ENCODE measurements around the gene AGER. TPM values are rescaled to one million over a fixed set of nuclear protein-coding genes. Genes with fewer than 3 reads are reported as not detected.
"Not testable (repeated sequence)": the region's sequence is repeated elsewhere in the genome, so short reads cannot be mapped to it uniquely, and the experiment has no call there.

Gene AGER
- polyA plus RNA-seq, 1 experiment, result 2.4 TPM

DNA sequence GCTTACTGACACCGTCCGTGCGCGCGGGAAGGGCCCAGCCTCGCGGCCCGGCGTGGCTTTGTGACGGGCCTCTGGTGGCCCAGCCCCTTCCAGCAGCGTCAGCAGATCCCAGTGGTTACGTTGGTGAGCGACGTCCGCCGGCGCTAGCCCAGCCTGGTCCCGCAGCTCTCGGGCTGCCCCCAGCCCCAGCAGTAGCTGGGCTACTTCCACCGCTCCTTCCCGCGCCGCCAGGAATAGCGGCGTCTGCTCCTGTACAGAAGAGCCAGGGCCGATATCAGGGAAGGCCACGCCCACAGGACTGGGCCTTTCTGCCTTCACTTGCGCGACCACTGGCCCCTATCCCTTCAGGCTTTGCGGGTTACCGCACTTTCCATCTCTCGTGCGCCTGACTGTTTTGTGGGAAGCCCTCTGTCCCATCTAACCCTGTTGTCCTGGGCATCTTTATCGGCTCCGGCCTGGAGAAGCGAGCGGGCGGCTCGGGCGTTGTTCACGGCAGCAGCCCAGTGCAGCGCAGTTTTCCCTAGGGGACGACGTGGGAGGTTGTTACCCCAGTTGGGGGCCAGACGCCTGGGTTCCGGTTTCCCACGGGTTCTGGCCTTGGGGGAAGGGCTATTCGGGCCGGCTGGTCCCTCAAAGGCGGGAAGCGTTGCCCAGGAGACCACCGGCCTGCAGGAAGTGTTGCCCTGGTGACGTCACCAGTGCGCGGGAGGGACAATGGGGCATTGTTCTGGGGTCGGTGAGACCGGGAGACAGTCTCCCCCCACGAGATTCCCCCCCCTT lies 12.0 kb upstream of the AGER start:
- TF ChIP-seq, protein P1, sequence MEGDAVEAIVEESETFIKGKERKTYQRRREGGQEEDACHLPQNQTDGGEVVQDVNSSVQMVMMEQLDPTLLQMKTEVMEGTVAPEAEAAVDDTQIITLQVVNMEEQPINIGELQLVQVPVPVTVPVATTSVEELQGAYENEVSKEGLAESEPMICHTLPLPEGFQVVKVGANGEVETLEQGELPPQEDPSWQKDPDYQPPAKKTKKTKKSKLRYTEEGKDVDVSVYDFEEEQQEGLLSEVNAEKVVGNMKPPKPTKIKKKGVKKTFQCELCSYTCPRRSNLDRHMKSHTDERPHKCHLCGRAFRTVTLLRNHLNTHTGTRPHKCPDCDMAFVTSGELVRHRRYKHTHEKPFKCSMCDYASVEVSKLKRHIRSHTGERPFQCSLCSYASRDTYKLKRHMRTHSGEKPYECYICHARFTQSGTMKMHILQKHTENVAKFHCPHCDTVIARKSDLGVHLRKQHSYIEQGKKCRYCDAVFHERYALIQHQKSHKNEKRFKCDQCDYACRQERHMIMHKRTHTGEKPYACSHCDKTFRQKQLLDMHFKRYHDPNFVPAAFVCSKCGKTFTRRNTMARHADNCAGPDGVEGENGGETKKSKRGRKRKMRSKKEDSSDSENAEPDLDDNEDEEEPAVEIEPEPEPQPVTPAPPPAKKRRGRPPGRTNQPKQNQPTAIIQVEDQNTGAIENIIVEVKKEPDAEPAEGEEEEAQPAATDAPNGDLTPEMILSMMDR (IDR thresholded peaks at IDR 0.05; ENCODE audit: low read depth, low read length), result no peak
- POLR2A ChIA-PET, result interaction anchor here (0.6 to 2.0 kb wide), 8 partner anchors 19 to 1122 kb away, joined by 3 to 30 read pairs (median 8); partner anchors contain the start of genes ATF6B, FKBPL and ZBTB22
- peak; percentile 55 for DNase-seq (ENCODE audit: low read depth, low spot score)
- no peaks in the 10 kb centered on the region; the same call in 1 of the 2 replicates for H3K9me3 ChIP-seq (ENCODE audit: control insufficient read depth, insufficient read depth, low read length)
- peaks cover 2% of the 10 kb centered on the region for H3K27me3 ChIP-seq (ENCODE audit: control insufficient read depth, insufficient read depth, low read length)
- CTCF ChIA-PET, result interaction anchor here (0.6 to 2.1 kb wide), 29 partner anchors 10 to 1933 kb away, joined by 3 to 18 read pairs (median 4); partner anchors contain the start of genes AGPAT1, ATF6B, ATP6V1G2 and EGFL8
- H3K4me3 ChIP-seq (ENCODE audit: low read depth, low read length), result peak overlapping the region; percentile 83
- peak overlapping the region; percentile 100 for H3K27ac ChIP-seq (ENCODE audit: low read depth, low read length)

DNA sequence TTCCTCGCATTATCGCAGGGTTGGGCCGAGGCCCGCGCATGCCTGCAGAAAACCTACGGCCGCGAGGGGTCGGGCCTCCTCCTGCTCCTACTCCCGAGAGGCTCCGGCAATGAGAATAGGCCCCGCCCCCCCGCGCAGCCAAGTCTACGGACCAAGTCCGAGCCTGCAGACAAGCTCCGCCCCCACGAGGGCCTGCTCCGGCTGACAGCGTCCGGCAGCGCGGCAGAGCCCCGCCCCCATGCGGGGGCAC lies 11.5 kb upstream of the AGER start:
- CTCF ChIA-PET, result interaction anchor here (0.6 to 2.1 kb wide), 32 partner anchors 8 to 1933 kb away, joined by 3 to 18 read pairs (median 4); partner anchors contain the start of genes AGPAT1, ATF6B, ATP6V1G2 and EGFL8
- POLR2A ChIA-PET, result interaction anchor here (0.7 to 2.0 kb wide), 7 partner anchors 19 to 1122 kb away, joined by 3 to 30 read pairs (median 11); partner anchors contain the start of genes ATF6B, FKBPL and ZBTB22
- peak; percentile 100 for DNase-seq (ENCODE audit: low read depth, low spot score)
- TF ChIP-seq, protein P1 (IDR thresholded peaks at IDR 0.05; ENCODE audit: low read depth, low read length), result peak; percentile 56
- H3K9me3 ChIP-seq (ENCODE audit: control insufficient read depth, insufficient read depth, low read length), result no peaks in the 10 kb centered on the region; the same call in 1 of the 2 replicates
- no peak overlapping the region for H3K27ac ChIP-seq (ENCODE audit: low read depth, low read length)
- no peaks in the 10 kb centered on the region for H3K27me3 ChIP-seq (ENCODE audit: control insufficient read depth, insufficient read depth, low read length)
- H3K4me3 ChIP-seq (ENCODE audit: low read depth, low read length), result peak overlapping the region; percentile 83

DNA sequence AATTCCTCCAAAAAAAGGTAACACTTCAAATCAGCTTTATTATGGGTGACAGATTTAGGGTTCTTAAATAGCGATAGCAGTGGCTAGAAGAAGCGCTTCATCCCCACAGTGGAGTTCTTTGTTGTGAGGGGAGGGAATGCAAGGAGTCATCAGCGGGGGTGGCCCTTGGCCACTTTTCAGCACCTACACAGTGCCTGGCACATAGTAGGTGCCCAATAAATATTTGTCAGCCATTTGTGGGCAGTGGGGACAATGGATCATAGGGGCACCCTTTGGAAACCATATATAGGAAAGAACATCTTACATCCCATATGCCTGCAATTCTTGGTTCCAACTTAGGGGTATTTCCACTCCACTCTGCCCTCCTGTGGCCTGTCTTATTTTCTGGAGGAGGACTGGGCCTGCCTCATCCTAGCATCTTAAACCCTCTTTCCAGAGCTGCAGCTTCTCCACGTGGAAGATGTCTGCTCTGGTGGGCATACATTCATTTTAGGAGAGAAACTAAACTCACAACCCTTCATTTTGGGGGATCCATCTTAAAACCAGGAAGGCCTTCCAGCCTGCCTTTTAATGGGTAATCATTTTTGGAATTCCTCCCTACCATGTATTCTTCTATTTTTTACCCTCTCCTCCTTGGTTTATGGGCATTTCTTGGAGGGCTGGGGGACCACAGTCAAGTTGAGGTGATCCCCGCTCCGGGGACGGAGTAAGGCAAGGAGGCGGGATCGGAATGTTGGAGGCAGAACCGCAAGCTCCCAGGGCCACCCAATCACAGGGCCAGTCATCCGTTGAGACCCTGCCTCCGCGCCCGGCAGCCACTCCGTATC lies 11.0 kb upstream of the AGER start:
- peak overlapping the region; percentile 84 for H3K27ac ChIP-seq (ENCODE audit: low read depth, low read length)
- TF ChIP-seq, protein P1 (IDR thresholded peaks at IDR 0.05; ENCODE audit: low read depth, low read length), result peak; percentile 65
- no peaks in the 10 kb centered on the region; the same call in 1 of the 2 replicates for H3K9me3 ChIP-seq (ENCODE audit: control insufficient read depth, insufficient read depth, low read length)
- H3K4me3 ChIP-seq (ENCODE audit: low read depth, low read length), result peak overlapping the region; percentile 60
- ChIA-PET CTCF (interaction anchor here (0.5 to 2.1 kb wide), 31 partner anchors 9 to 1018 kb away, joined by 3 to 18 read pairs (median 4); partner anchors contain the start of genes AGPAT1, ATF6B, ATP6V1G2 and EGFL8), POLR2A (interaction anchor here (0.5 to 2.0 kb wide), 8 partner anchors 18 to 1123 kb away, joined by 3 to 30 read pairs (median 8); partner anchors contain the start of genes ATF6B, FKBPL and ZBTB22)
- H3K27me3 ChIP-seq (ENCODE audit: control insufficient read depth, insufficient read depth, low read length), result no peaks in the 10 kb centered on the region
- no peak for DNase-seq (ENCODE audit: low read depth, low spot score)

DNA sequence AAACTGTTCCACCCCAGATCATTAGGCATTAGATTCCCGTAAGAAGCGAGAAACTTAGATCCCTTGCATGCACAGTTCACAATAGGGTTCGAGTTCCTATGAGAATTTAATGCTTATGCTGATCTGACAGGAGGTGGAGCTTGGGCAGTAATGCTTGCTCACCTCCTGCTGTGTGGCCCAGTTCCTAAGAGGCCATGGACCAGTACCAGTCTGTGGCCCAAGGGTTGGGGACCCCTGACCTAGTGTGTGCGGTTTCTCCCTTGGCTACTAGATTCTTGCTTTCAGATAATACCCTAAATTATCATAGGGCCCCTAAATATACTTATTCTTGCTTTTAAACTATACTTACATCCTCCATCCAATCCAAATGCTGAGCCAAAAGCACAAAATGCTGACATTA lies 10.3 kb upstream of the AGER start:
- Histone ChIP-seq H3K27ac (ENCODE audit: low read depth, low read length) (no peak overlapping the region), H3K27me3 (ENCODE audit: control insufficient read depth, insufficient read depth, low read length) (no peaks in the 10 kb centered on the region), H3K9me3 (ENCODE audit: control insufficient read depth, insufficient read depth, low read length) (peaks cover 1% of the 10 kb centered on the region; the same call in 1 of the 2 replicates), H3K4me3 (ENCODE audit: low read depth, low read length) (no peak overlapping the region)
- DNase-seq (ENCODE audit: low read depth, low spot score), result no peak
- ChIA-PET POLR2A (interaction anchor here (1.8 kb wide), 1 partner anchor 777 kb away, joined by 30 read pairs; no protein-coding TSS in a partner anchor), CTCF (interaction anchor here (1.2 to 2.0 kb wide), 4 partner anchors 15 to 75 kb away, joined by 3 to 13 read pairs (median 8); partner anchors contain the start of genes ATF6B and PRRT1)
- TF ChIP-seq, protein P1 (IDR thresholded peaks at IDR 0.05; ENCODE audit: low read depth, low read length), result no peak

DNA sequence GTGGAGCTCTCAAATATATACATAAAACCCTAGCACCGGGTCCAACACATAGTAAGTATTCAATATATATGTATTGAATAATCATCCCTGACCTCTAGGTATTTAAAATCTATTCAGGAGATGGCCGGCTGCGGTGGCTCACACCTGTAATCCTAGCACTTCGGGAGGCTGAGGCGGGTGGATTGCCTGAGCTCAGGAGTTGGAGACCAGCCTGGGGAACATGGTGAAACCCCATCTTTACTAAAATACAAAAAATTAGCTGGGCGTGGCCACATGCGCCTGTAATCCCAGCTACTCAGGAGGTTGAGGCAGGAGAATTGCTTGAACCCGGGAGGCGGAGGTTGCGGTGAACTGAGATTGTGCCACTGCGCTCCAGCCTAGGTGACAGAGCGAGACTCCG lies 9.0 kb upstream of the AGER start:
- H3K4me3 ChIP-seq (ENCODE audit: low read depth, low read length); H3K27me3 ChIP-seq (ENCODE audit: control insufficient read depth, insufficient read depth, low read length); H3K27ac ChIP-seq (ENCODE audit: low read depth, low read length); H3K9me3 ChIP-seq (ENCODE audit: control insufficient read depth, insufficient read depth, low read length); DNase-seq (ENCODE audit: low read depth, low spot score); CTCF ChIA-PET: not testable (repeated sequence)
- POLR2A ChIA-PET, result interaction anchor here (1.0 kb wide), 1 partner anchor 17 kb away, joined by 3 read pairs; the partner anchor contains the start of gene AGPAT1
